HG03442 (cell line): ENCODE results near the gene CXCL17.

ENCODE experiments used
- ATAC-seq: cut with Tn5 transposase; IDR thresholded peaks from one replicate; pipeline ENCODE4 v1.9.1; 2021; ENCODE audit warnings: mild to moderate bottlenecking, moderate library complexity; ENCODE audit not compliant: unreplicated experiment

Gene CXCL17

GRCh38 chr19:42401365-42402303 lies 41.1 kb downstream of the CXCL17 start:
- no peak for ATAC-seq

DNA sequence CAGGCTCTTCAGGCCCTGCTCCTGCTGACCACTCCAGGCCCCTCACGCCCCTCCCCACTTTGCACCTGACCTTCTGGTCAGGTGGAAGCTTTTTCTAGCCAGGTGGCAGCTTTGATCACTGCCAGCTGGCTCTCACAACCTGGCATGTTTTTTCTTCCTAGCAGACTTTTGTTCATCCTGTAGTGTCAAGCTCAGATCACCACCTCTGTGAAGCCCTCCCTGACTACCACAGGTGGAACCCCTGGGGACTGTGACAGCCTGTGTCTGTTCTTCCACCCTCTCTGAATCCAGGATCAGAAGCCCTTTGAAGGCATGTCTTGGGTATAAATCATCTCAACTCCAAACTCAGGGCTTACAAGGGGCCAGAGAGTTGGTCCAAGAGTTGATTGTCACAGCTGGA lies 42.3 kb downstream of the CXCL17 start:
- ATAC-seq, result no peak

GRCh38 chr19:42397263-42398166 lies 45.2 kb downstream of the CXCL17 start:
- ATAC-seq, result no peak

GRCh38 chr19:42396381-42397262 lies 46.1 kb downstream of the CXCL17 start:
- ATAC-seq, result peak; percentile 97

- no peak for ATAC-seq
These were observed 48.0 kb downstream of the CXCL17 start for GRCh38 chr19:42394751-42395150.

- ATAC-seq, result no peak
These were observed 50.6 kb downstream of the CXCL17 start for GRCh38 chr19:42392165-42392564.

DNA sequence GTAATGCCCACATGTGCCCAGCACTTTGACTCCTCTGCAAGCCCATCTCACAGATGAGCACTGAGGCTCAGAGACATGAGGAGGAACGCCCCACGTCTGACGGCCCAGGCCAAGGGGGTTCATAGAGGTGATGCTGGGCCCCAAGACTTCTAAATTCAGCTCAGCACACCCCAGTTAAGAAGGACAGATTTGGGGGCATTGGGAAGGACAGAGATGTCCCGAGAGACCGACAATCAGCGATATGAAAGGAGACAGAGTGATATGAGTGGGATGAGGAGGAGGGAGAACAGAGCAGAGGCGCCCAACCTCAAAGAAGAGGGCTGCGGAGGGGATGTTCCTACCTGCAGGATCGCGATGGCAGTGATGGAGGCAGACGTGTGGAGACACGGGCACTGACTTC lies 52.8 kb downstream of the CXCL17 start, which contains the start of gene CNFN:
Gene CNFN (minus strand): TSS at position 399 of the 400 bp plus-strand sequence. CDS start 1,260 bp downstream, outside the sequence.
- no peak for ATAC-seq

DNA sequence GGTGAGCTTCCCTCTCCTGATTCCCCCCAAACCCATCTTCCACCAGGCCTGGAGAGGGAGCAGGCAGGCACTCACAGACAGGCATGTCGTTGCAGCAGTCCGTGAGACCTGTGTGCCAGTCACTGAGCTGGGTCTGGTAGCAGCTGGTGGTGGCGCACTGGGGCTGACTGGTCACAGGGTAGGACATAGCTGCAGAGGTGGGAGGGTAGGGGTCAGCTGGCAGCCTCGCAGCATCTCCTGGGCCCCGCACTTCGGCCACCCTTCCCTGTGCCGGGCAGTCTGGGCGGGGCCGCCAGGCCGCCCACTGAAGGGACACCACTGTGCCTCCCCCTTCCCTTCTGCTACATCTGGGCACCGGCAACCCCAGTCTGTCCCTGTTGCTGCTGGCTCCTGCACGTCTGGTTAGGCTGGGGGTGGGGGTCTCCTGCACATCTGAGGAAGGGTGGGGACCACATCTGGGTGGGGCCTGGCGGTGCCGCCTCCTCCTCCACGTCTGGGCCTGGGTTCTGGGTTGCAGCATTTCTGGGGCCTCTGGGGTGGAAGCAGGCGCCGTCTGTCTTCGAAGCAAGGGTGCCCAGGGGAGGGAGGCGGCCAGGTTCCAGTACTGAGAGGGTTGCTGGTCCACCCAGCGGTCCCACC lies 53.8 kb downstream of the CXCL17 start:
- no peak for ATAC-seq

DNA sequence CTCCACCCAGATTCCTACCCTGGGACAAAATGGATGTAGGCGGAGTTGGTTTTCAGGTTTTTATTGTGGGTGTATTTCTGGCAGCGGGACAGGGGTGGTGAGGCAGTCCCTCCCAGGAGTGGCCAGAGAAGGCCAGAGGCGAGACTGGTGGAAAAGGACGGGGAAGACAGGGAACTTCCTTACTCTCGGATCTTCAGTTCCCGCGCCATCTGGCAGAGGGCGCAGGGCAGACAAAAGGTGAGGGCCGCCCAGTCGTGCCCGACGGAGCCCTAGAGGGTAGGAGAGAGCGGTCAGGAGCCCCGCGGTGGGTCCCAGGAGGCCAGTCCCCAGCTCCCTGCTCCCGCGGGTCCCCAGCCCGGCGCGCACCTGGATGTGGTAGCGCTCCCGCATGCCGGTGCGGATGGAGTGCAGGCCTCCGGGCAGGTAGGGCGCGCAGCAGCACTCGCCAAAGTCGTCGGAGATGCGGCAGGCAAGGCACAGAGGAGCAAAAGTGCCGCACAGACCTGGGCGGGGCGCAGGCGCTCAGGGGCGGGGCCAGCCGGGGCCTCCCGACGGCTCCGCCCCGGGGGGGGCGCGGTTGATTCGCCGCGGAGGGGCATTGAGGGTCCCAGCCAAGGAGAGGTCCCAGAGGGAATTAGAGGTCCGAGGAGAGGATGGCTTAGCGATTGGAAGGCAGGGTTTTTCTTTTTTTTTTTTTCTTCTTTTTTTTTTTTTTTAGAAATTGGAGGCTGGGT lies 55.6 kb downstream of the CXCL17 start:
- no peak for ATAC-seq

GRCh38 chr19:42380155-42380554 lies 62.6 kb downstream of the CXCL17 start:
- ATAC-seq, result no peak
